K562 (cell line): ENCODE results near the gene SLC17A4. TPM values are rescaled to one million over a fixed set of nuclear protein-coding genes. Genes with fewer than 3 reads are reported as not detected.

Experiments used
- ATAC-seq: fragments of 200-7000 bp; cut with Tn5 transposase; 3 replicates; pipeline ENCODE4 v1.9.1; 2020; ENCODE audit warnings: moderate library complexity
- BruUV-seq: library from RNA; stranded (reverse); fragments of 400-500 nt; replicated peaks from 2 replicates; lab custom pipeline; 2021; lab: Mats Ljungman, UMichigan
- CTCF ChIA-PET: fragments of 300-600 bp; formaldehyde crosslinking; extraction: SDS; loops from one replicate; lab custom pipeline; 2021; ENCODE audit warnings: low intra/inter-chr PET ratio; lab: Yijun Ruan, JAX
- POLR2A ChIA-PET: fragments of 300-600, 350-650 bp; sonication (Branson Sonifier 250); formaldehyde crosslinking; extraction: SDS; loops from one replicate; lab custom pipeline; 2021; ENCODE audit warnings: antibody characterized with exemption, inconsistent platforms; lab: Yijun Ruan, JAX
- DNase-seq, 4 experiments: peaks; one replicate each; pipeline versions ENCODE4 v3.0.0 to v3.0.0-alpha.2; 2011 to 2018; ENCODE audit warnings: low spot score in 3 of 4, mixed read lengths in 3 of 4; ENCODE audit errors: extremely low read depth in 1 of 4
- FAIRE-seq: peaks from 2 replicates; lab custom pipeline; 2011; peaks lifted over from hg19 to GRCh38; lab: Jason Lieb, UNC
- H2AFZ ChIP-seq: 2 replicates; pipeline ENCODE4 v1.6.0; 2011; ENCODE audit warnings: low read depth, low read length, control low read depth, inconsistent platforms
- H3K27ac ChIP-seq: fragments of 200-600 bp; 3 replicates; pipeline ENCODE4 v1.8.0; 2011; ENCODE audit warnings: low read depth, mild to moderate bottlenecking, control low read depth, inconsistent platforms, low read length, moderate library complexity, mixed read lengths; ENCODE audit errors: extremely low read depth
- H3K27me3 ChIP-seq, 2 experiments: fragments of 300-600 bp in 1 of 2; 2 replicates in 1 of 2; 3 replicates in 1 of 2; pipeline versions ENCODE4 v1.6.0 to v1.8.0; 2011; ENCODE audit warnings: inconsistent platforms in 2 of 2, low read length in 2 of 2, mild to moderate bottlenecking in 1 of 2, mixed read lengths in 1 of 2, moderate library complexity in 1 of 2; ENCODE audit not compliant: control insufficient read depth in 2 of 2, insufficient read depth in 2 of 2
- H3K36me3 ChIP-seq: fragments of 300-600 bp; 3 replicates; pipeline ENCODE4 v1.8.0; 2011; ENCODE audit warnings: mild to moderate bottlenecking, low read length, inconsistent platforms; ENCODE audit not compliant: control insufficient read depth, insufficient read depth
- H3K4me1 ChIP-seq, 2 experiments: fragments of 200-600 bp in 1 of 2; replicated peaks in 1 of 2; 2 replicates in 1 of 2; 3 replicates in 1 of 2; pipeline versions ENCODE4 v1.5.1 to v1.8.0; 2011; ENCODE audit warnings: inconsistent platforms in 2 of 2, low read length in 2 of 2, mild to moderate bottlenecking in 1 of 2, mixed read lengths in 1 of 2, moderate library complexity in 1 of 2; ENCODE audit not compliant: control insufficient read depth in 2 of 2, insufficient read depth in 2 of 2
- H3K4me2 ChIP-seq: 2 replicates; pipeline ENCODE4 v1.6.1; 2011; ENCODE audit warnings: low read length, control low read depth, inconsistent platforms, mixed read lengths; ENCODE audit not compliant: insufficient read depth
- H3K4me3 ChIP-seq: fragments of 200-600 bp; sonication (generic), shearing (Covaris generic); 2 replicates; pipeline ENCODE4 v1.5.1; 2016; ENCODE audit warnings: control low read depth, inconsistent platforms
- H3K79me2 ChIP-seq: fragments of 200-600 bp; 3 replicates; pipeline ENCODE4 v1.8.0; 2011; ENCODE audit warnings: low read length, inconsistent platforms; ENCODE audit not compliant: control insufficient read depth, insufficient read depth
- H3K9ac ChIP-seq, 2 experiments: 2 replicates each; pipeline versions ENCODE4 v1.6.0 to v1.6.1; 2011; ENCODE audit warnings: low read depth in 2 of 2, low read length in 2 of 2, control low read depth in 1 of 2, inconsistent platforms in 1 of 2, mild to moderate bottlenecking in 1 of 2, mixed read lengths in 1 of 2; ENCODE audit not compliant: insufficient read depth in 1 of 2
- H3K9me1 ChIP-seq: one replicate; pipeline ENCODE4 v1.6.0; 2011; ENCODE audit warnings: inconsistent platforms, mild to moderate bottlenecking, low read length, moderate library complexity; ENCODE audit not compliant: control insufficient read depth, insufficient read depth
- H3K9me3 ChIP-seq: replicated peaks from 2 replicates; pipeline ENCODE4 v1.5.1; 2011; ENCODE audit warnings: low read depth, low read length, inconsistent platforms; ENCODE audit not compliant: control insufficient read depth, insufficient read depth
- H4K20me1 ChIP-seq: replicated peaks from 2 replicates; pipeline ENCODE4 v1.6.1; 2011; ENCODE audit warnings: low read length, inconsistent platforms, mixed read lengths; ENCODE audit not compliant: control insufficient read depth, insufficient read depth
- ASH1L ChIP-seq: fragments of 450-650 bp; IDR thresholded peaks from 2 replicates; pipeline ENCODE4 v1.6.1; 2018; ENCODE audit warnings: borderline replicate concordance, mild to moderate bottlenecking, low read depth; ENCODE audit not compliant: partially characterized antibody
- CBFB ChIP-seq: sonication (generic); formaldehyde crosslinking; IDR thresholded peaks from 2 replicates; pipeline ENCODE4 v1.4.0; 2020; ENCODE audit warnings: mild to moderate bottlenecking, missing genetic modification reagents
- CHD2 ChIP-seq: IDR thresholded peaks from 2 replicates; pipeline ENCODE4 v1.6.1; 2011; ENCODE audit warnings: low read depth, low read length
- CREBBP ChIP-seq: IDR thresholded peaks from one replicate; pipeline ENCODE4 v1.6.1; 2012; ENCODE audit warnings: low read depth, mild to moderate bottlenecking, control low read depth, inconsistent platforms, low read length
- E2F3 ChIP-seq: fragments of 250-450 bp; sonication (Bioruptor Pico); IDR thresholded peaks from 2 replicates; pipeline ENCODE4 v1.4.0; 2020; ENCODE audit warnings: mild to moderate bottlenecking
- GTF3C2 ChIP-seq: IDR thresholded peaks from 3 replicates; pipeline ENCODE4 v1.6.1; 2011; ENCODE audit warnings: borderline replicate concordance, mild to moderate bottlenecking, moderate library complexity; ENCODE audit not compliant: insufficient read length; ENCODE audit errors: extremely low read depth
- HCFC1 ChIP-seq: IDR thresholded peaks from 2 replicates; pipeline ENCODE4 v1.6.1; 2012; ENCODE audit warnings: low read depth, low read length, improper control_type of control experiment
- HOXB6 ChIP-seq: fragments of 250-450 bp; sonication (Bioruptor Pico); IDR thresholded peaks from 2 replicates; pipeline ENCODE4 v1.5.1; 2022; ENCODE audit warnings: mild to moderate bottlenecking, borderline replicate concordance
- KLF13 ChIP-seq: fragments of 450-650 bp; IDR thresholded peaks from 2 replicates; pipeline ENCODE4 v1.6.1; 2016; ENCODE audit warnings: missing genetic modification characterization, low read depth, mild to moderate bottlenecking, missing compliant biosample characterization, moderate library complexity, borderline replicate concordance
- MTA1 ChIP-seq: fragments of 450-650 bp; IDR thresholded peaks from 2 replicates; pipeline ENCODE4 v1.6.1; 2017; ENCODE audit warnings: borderline replicate concordance
- NBN ChIP-seq: fragments of 450-650 bp; IDR thresholded peaks from 2 replicates; pipeline ENCODE4 v1.6.1; 2016; ENCODE audit warnings: low read depth, mild to moderate bottlenecking
- NFE2 ChIP-seq: IDR thresholded peaks from 2 replicates; pipeline ENCODE4 v1.6.1; 2014; ENCODE audit warnings: antibody characterized with exemption, low read depth
- NONO ChIP-seq, 2 experiments: fragments of 200-400 bp in 1 of 2; fragments of 450-650 bp in 1 of 2; formaldehyde crosslinking in 1 of 2; IDR thresholded peaks; 2 replicates each; pipeline ENCODE4 v1.6.1; 2017; ENCODE audit warnings: low read depth in 2 of 2, mild to moderate bottlenecking in 2 of 2, moderate library complexity in 2 of 2, low read length in 1 of 2
- RBM22 ChIP-seq: fragments of 200-400 bp; formaldehyde crosslinking; IDR thresholded peaks from 2 replicates; pipeline ENCODE4 v1.6.1; 2018; ENCODE audit warnings: low read length, low read depth; ENCODE audit not compliant: poor library complexity, severe bottlenecking
- RFX7 ChIP-seq: fragments of 250-450 bp; sonication (Bioruptor Pico); IDR thresholded peaks from 2 replicates; pipeline ENCODE4 v1.5.1; 2021; ENCODE audit warnings: mild to moderate bottlenecking
- TEAD1 ChIP-seq, 2 experiments: fragments of 450-650 bp in 1 of 2; sonication (generic) in 1 of 2; formaldehyde crosslinking; IDR thresholded peaks; 2 replicates each; pipeline versions ENCODE4 v1.4.0 to v1.8.0; 2020 to 2022; ENCODE audit warnings: mild to moderate bottlenecking in 2 of 2, missing genetic modification reagents in 1 of 2
- ZNF408 ChIP-seq: fragments of 250-450 bp; sonication (Bioruptor Pico); IDR thresholded peaks from 2 replicates; pipeline ENCODE4 v1.4.0; 2020; ENCODE audit warnings: low read depth, mild to moderate bottlenecking, moderate library complexity
- WGBS: fragments of 100-300 bp; shearing (Covaris generic); methylation state at CpG from one replicate; pipeline ENCODE4 v1.1.6; 2016; ENCODE audit warnings: low coverage, mixed read lengths; ENCODE audit not compliant: insufficient coverage; ENCODE audit errors: missing lambda C conversion rate; 5-methylcytosine and 5-hydroxymethylcytosine counted together
- in situ Hi-C: fragments of 300-500 bp; cut with MboI; formaldehyde crosslinking; loops from 4 replicates; pipeline ENCODE4 v1.15.0; 2018; ENCODE audit warnings: inconsistent platforms, mixed read lengths
- intact Hi-C: fragments of 100-400 bp; cut with micrococcal nuclease; formaldehyde crosslinking; loops from 2 replicates; pipeline ENCODE4 v1.14.2; 2022
- polyA plus RNA-seq, 8 experiments: library from polyadenylated mRNA; depleted of rRNA in 4 of 8; stranded (reverse) in 5 of 8; unstranded in 3 of 8; fragments of >200 nt; fragmentation: Nextera tagmentation in 2 of 8; fragmentation: Illumina TruSeq in 1 of 8; extraction: Ambion mirVana in 2 of 8; extraction: Trizol in 1 of 8; gene quantifications; 2 replicates each; pipeline versions ENCODE4 v1.2.1 to v1.2.3, GENCODE V29; 2011 to 2014; ENCODE audit warnings: inconsistent platforms in 1 of 8, missing spikeins in 1 of 8
- total RNA-seq, 7 experiments: library from RNA; depleted of rRNA in 6 of 7; stranded (reverse); fragments of >200 nt in 6 of 7; fragmentation: Illumina TruSeq in 2 of 7; extraction: Trizol in 2 of 7; gene quantifications; 2 replicates each; pipeline versions ENCODE4 v1.2.1 to v1.2.3, GENCODE V29; 2011 to 2021; ENCODE audit warnings: low replicate concordance in 1 of 7

SLC17A4 gene
- total and polyA plus RNA-seq, 9 of the 15 experiments (the other 6 are each of a cell fraction or from before 2014, with no cell fraction given): not detected

- CTCF ChIA-PET: no interaction called here
- intact Hi-C loops (no loop called here), in situ Hi-C loops (no loop called here)
These were observed 3.5 kb downstream of the SLC17A4 start for GRCh38 chr6:25757936-25758642.

GRCh38 chr6:25764611-25765010 lies 10.1 kb downstream of the SLC17A4 start:
- Histone ChIP-seq H3K27ac (no peak overlapping the region), H3K79me2 (no peaks in the 10 kb centered on the region), H2AFZ (no peak overlapping the region), H3K9me1 (no peaks in the 10 kb centered on the region), H3K27me3 (peaks cover 0 to 2% of the 10 kb centered on the region in 2 experiments; a peak in 1 of 5 replicates), H3K4me3 (no peak overlapping the region), H3K9me3 (no peaks in the 10 kb centered on the region), H3K4me1 (no peaks in the 10 kb centered on the region), H3K36me3 (no peaks in the 10 kb centered on the region), H3K4me2 (no peak overlapping the region), H3K9ac (no peak overlapping the region), H4K20me1 (no peaks in the 10 kb centered on the region)
- 0% methylated on average over 2 of the region's 2 CpGs for WGBS
- in situ Hi-C loops (no loop called here), intact Hi-C loops (no loop called here)
- no peak for ATAC-seq
- FAIRE-seq: no peak
- no peak for DNase-seq
- CTCF ChIA-PET: no interaction called here
- BruUV-seq: no TSS peak
- POLR2A ChIA-PET: interaction anchor here (0.6 to 1.4 kb wide), 2 partner anchors 13 to 256 kb away, joined by 3 read pairs; a partner anchor contains a TSS
- TF ChIP-seq GTF3C2 (no peak), NBN (no peak), MTA1 (no peak), HCFC1 (no peak), CBFB (no peak), CHD2 (no peak), HOXB6 (no peak), CREBBP (no peak), RFX7 (no peak)

More at GRCh38 chr6:25757936-25758642, 3.5 kb downstream of the SLC17A4 start:
- no peaks in the 10 kb centered on the region for H3K36me3 ChIP-seq
- WGBS: under 1% methylated on average over 6 of the region's 6 CpGs
- TF ChIP-seq ZNF408 (CRISPR knock-in tag) (no peak), TEAD1 (CRISPR knock-in tag; IDR thresholded peaks at IDR 0.05) (no peak), E2F3 (CRISPR knock-in tag) (no peak), ASH1L (no peak), RBM22 (no peak), KLF13 (no peak), NFE2 (no peak), NONO (IDR thresholded peaks at IDR 0.05; ENCODE audit: low read depth in 2 of 2, low read length in 1 of 2) (no peak)
- H3K4me2 ChIP-seq: no peak overlapping the region
- no peaks in the 10 kb centered on the region for H3K79me2 ChIP-seq
- no peak overlapping the region for H2AFZ ChIP-seq
- no peak for ATAC-seq
- no peak overlapping the region for H3K4me3 ChIP-seq
- peaks cover 2 to 15% of the 10 kb centered on the region in 2 experiments; a peak in 3 of 5 replicates for H3K27me3 ChIP-seq
- H3K9ac ChIP-seq: no peak overlapping the region
- H3K9me1 ChIP-seq: no peaks in the 10 kb centered on the region
- no peaks in the 10 kb centered on the region for H3K4me1 ChIP-seq
- no peaks in the 10 kb centered on the region for H4K20me1 ChIP-seq
- POLR2A ChIA-PET: no interaction called here
- no peak for DNase-seq
- no peak overlapping the region for H3K27ac ChIP-seq
- no peak for FAIRE-seq
- no TSS peak for BruUV-seq
- no peaks in the 10 kb centered on the region for H3K9me3 ChIP-seq
